Stomach (tissue), 9 donors: ENCODE data around the gene NLGN4X. TPM values are rescaled to one million over a fixed set of nuclear protein-coding genes. Genes with fewer than 3 reads are reported as not detected.
"Not testable (repeated sequence)": the region's sequence is repeated elsewhere in the genome, so short reads cannot be mapped to it uniquely, and the experiment has no call there.

ENCODE experiments used
- DNase-seq, 2 donors: peaks; one replicate each; pipeline versions ENCODE4 v3.0.0 to v3.0.0-alpha.2; 2013 to 2019
- H3K27ac ChIP-seq, 5 donors: fragments of 200-600 bp in 4 of 5; sonication (generic) in 4 of 5; one replicate each; pipeline ENCODE4 v1.5.1; 2013 to 2019; ENCODE audit warnings: mild to moderate bottlenecking in 1 of 5, moderate library complexity in 1 of 5
- H3K27me3 ChIP-seq, 3 donors: fragments of 200-600 bp; sonication (generic); one replicate each; pipeline ENCODE4 v1.5.1; 2017 to 2019; ENCODE audit warnings: mixed run types in 1 of 3
- H3K36me3 ChIP-seq, 4 donors: fragments of 200-600 bp; sonication (generic); 1 replicate in 3 of 4; 2 replicates in 1 of 4; pipeline ENCODE4 v1.5.1; 2016 to 2019
- H3K4me1 ChIP-seq, 4 donors: fragments of 200-600 bp; sonication (generic); one replicate each; pipeline ENCODE4 v1.5.1; 2016 to 2019
- H3K4me3 ChIP-seq, 4 donors: fragments of 200-600 bp; sonication (generic) in 3 of 4; one replicate each; pipeline ENCODE4 v1.5.1; 2016 to 2019; ENCODE audit warnings: mild to moderate bottlenecking in 1 of 4
- H3K9me3 ChIP-seq, 4 donors: fragments of 200-600 bp; sonication (generic); one replicate each; pipeline ENCODE4 v1.5.1; 2016 to 2019
- EP300 ChIP-seq: sonication (generic); formaldehyde crosslinking; IDR thresholded peaks from one replicate; pipeline ENCODE4 v1.6.1; 2017; ENCODE audit warnings: antibody characterized with exemption
- POLR2A ChIP-seq, 4 donors: fragments of 450-650 bp; IDR thresholded peaks; one replicate each; pipeline ENCODE4 v1.6.1; 2016; ENCODE audit warnings: antibody characterized with exemption in 4 of 4, control low read depth in 2 of 4, mild to moderate bottlenecking in 1 of 4, moderate library complexity in 1 of 4
- POLR2AphosphoS5 ChIP-seq, 3 donors: sonication (generic); formaldehyde crosslinking; IDR thresholded peaks; one replicate each; pipeline ENCODE4 v1.6.1; 2016; ENCODE audit warnings: antibody characterized with exemption in 3 of 3
- WGBS, 5 donors: extraction: QIAGEN DNeasy Blood & Tissue Kit in 3 of 5; methylation state at CpG; one replicate each; pipeline versions ENCODE4 v1.1.5 to v1.1.7; 2013 to 2018; 5-methylcytosine and 5-hydroxymethylcytosine counted together
- intact Hi-C: fragments of 100-400 bp; cut with DNase I; formaldehyde crosslinking; loops from one replicate; pipeline ENCODE4 v1.15.1; 2023; ENCODE audit warnings: low total_unique reads
- polyA plus RNA-seq, 3 donors: library from polyadenylated mRNA; stranded (reverse); fragments of 200-250 nt; gene quantifications; one replicate each; pipeline ENCODE4 v1.2.3, GENCODE V29; 2013
- total RNA-seq, 5 donors: library from RNA; depleted of rRNA; stranded (reverse); fragments of >200 nt; gene quantifications; one replicate each; pipeline versions ENCODE4 v1.1.0 to v1.2.3, GENCODE V29; 2014 to 2016
- TF ChIP-seq, protein P1 (sequence below), 7 experiments: fragments of 450-650 bp in 4 of 7; fragments of 200-600 bp in 3 of 7; sonication (generic) in 3 of 7; IDR thresholded peaks; one replicate each; pipeline ENCODE4 v1.5.1; 2016 to 2019; ENCODE audit warnings: antibody characterized with exemption in 7 of 7, control low read depth in 2 of 7, mild to moderate bottlenecking in 1 of 7
- donor health status: healthy with polysubstance abuse.
- donor health status: Bipolar disorder and iron deficiency.
- donor health status: healthy.

NLGN4X gene
- total and polyA plus RNA-seq, 8 donors: under 0.01 to 9.0 (median 0.52) TPM

DNA sequence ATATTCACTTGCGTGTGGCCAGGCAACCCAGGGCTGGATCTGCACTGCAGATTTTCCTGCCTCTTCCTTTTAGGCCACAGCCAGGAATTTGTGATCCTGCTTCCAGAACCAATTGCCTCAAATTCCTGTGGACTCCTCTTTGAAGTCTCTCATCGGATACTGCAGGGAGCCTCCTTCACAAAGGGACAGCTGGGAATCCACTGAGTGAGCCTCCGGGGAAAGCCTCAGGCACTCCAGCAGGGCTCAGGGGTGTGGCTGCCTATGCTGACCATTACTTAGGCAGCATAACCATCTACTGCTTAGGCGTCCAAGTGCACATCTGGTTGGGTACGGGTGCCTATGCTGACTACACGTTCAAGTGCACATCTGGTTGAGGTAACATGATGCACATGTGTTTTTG, 321.5 kb downstream of the NLGN4X start:
- intact Hi-C loops: no loop called here
- H3K4me3 ChIP-seq: no peak overlapping the region
- peaks cover 0 to 7% (median 2%) of the 10 kb centered on the region in 4 donors for H3K9me3 ChIP-seq
- no peaks in the 10 kb centered on the region for H3K36me3 ChIP-seq
- no peaks in the 10 kb centered on the region for H3K27me3 ChIP-seq
- no peaks in the 10 kb centered on the region for H3K4me1 ChIP-seq
- 60 to 75% (median 73%) methylated on average over 1 to 6 of the region's 6 CpGs for WGBS, 5 donors
- DNase-seq: no peak
- TF ChIP-seq, protein P1, sequence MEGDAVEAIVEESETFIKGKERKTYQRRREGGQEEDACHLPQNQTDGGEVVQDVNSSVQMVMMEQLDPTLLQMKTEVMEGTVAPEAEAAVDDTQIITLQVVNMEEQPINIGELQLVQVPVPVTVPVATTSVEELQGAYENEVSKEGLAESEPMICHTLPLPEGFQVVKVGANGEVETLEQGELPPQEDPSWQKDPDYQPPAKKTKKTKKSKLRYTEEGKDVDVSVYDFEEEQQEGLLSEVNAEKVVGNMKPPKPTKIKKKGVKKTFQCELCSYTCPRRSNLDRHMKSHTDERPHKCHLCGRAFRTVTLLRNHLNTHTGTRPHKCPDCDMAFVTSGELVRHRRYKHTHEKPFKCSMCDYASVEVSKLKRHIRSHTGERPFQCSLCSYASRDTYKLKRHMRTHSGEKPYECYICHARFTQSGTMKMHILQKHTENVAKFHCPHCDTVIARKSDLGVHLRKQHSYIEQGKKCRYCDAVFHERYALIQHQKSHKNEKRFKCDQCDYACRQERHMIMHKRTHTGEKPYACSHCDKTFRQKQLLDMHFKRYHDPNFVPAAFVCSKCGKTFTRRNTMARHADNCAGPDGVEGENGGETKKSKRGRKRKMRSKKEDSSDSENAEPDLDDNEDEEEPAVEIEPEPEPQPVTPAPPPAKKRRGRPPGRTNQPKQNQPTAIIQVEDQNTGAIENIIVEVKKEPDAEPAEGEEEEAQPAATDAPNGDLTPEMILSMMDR (IDR thresholded peaks at IDR 0.05): no peak
- no peak for TF ChIP-seq POLR2A (IDR thresholded peaks at IDR 0.05)
- TF ChIP-seq POLR2AphosphoS5 (IDR thresholded peaks at IDR 0.05): no peak
- no peak for TF ChIP-seq EP300
- H3K27ac ChIP-seq: no peak overlapping the region

DNA sequence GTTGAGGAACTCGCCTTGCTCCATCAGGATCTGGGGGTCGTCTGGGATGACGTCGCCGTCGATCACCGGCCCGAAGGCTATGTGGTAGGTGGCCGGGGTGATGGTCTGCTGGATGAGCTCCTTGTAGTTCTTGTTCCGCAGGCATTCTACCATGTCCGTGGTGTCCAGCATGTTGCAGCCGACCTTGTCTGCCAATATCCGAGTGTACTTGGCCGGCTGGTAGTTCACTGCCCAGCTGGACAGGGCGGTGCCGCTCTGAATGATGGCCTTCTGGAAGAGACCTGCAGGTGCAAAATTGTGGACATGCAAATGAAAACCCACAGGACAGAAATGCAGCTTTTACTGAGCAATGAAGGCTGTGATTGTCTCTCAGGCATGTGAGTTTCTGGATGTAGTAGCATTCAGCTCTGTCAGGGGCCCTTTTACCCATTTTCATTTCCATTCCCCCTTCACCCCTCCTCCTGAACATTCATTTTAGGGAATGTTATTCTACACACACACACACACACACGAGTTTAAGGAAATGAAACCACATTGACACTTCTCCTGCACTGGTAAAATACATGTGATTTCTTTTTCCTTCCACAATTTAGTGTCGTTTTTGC, 325.0 kb downstream of the NLGN4X start:
- 79 to 93% (median 91%) methylated on average over 6 to 18 of the region's 18 CpGs for WGBS, 5 donors
- not testable (repeated sequence) for H3K27ac ChIP-seq

DNA sequence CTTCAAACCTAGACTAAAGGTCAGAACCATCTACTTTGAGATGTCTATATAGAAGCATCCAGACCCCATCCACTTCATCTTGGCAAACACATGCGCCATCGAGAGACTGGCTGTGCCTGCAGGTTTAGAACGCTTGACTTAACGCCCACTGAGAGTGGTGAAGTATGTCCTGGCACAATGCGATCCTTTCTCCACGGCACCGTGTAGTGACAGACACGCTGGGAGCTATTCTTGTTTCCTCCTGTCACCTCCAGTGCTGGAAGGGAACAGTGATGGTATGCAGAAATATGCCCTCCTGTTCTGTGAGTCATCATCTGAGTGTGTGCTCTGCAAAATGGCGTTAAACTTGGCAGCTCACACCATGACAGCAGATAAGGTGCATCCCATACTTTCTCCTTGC, 330.2 kb downstream of the NLGN4X start:
- WGBS, 5 donors: 86 to 95% (median 91%) methylated on average over 6 to 9 of the region's 9 CpGs
- Histone ChIP-seq H3K9me3 (peaks cover 0 to 7% (median 3%) of the 10 kb centered on the region in 4 donors), H3K4me3 (no peak overlapping the region), H3K4me1 (no peaks in the 10 kb centered on the region), H3K27me3 (no peaks in the 10 kb centered on the region), H3K27ac (no peak overlapping the region), H3K36me3 (no peaks in the 10 kb centered on the region)
- no peak for TF ChIP-seq EP300
- DNase-seq: no peak
- intact Hi-C loops: no loop called here

More for the DNA sequence above, 325.0 kb downstream of the NLGN4X start:
- H3K27me3 ChIP-seq, H3K4me1 ChIP-seq, H3K36me3 ChIP-seq, DNase-seq, H3K4me3 ChIP-seq, H3K9me3 ChIP-seq, intact Hi-C loops: not testable (repeated sequence)

DNA sequence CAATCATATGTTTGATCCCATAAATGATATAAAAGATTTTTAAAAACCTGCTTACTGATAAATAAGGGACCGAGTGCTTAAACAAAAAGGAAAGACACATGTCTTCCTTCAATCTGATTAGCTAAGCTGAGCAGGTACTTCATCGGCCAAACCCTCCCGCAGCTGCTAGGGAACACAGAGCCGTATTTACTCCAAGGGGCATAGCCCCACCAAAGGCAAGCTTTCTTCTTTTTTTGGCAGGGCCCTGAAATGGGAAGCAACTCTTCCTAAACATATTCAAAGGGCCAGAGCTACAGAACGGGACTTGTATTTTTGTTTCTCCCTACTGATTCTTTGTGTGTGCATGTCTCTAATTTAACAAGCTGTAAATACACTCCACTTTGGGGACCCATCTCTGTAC, 337.3 kb downstream of the NLGN4X start:
- Histone ChIP-seq H3K4me1 (no peaks in the 10 kb centered on the region), H3K36me3 (no peaks in the 10 kb centered on the region), H3K9me3 (no peaks in the 10 kb centered on the region), H3K27me3 (no peaks in the 10 kb centered on the region), H3K4me3 (no peak overlapping the region), H3K27ac (no peak overlapping the region)
- no peak for DNase-seq
- WGBS, 5 donors: 78 to 87% (median 82%) methylated on average over 5 of the region's 5 CpGs
- TF ChIP-seq EP300: no peak
- TF ChIP-seq, protein P1 (IDR thresholded peaks at IDR 0.05): no peak
- TF ChIP-seq POLR2AphosphoS5 (IDR thresholded peaks at IDR 0.05): no peak
- no peak for TF ChIP-seq POLR2A (IDR thresholded peaks at IDR 0.05)
- intact Hi-C loops: no loop called here

DNA sequence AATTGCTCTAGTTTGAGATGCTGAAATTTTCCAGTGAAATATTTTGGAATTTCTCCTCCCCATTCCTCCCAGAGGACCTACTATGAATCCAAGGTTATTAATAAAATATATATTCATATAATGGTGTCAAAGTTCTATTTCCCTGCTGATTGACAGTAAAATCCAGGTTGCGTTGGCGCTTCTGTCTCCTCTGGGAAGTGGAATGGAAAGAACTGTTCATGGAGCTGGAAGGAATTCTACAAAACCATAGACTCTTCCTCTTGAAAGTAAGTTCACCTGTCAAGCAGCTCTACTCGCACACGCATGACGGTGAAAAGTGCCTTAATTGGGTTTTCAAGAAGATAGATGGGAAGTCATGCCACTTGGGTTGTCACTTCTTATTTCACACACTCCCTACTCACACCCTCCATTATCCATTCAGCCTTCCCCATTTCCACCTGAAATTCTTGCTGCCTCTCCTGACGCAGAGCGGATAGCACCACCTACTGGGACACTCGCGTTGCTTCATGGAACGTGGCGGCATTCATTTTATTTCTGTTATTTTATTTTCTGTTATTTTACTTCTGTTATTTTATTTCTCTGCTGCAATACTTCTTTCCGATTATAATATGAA, 351.6 kb downstream of the NLGN4X start:
- Histone ChIP-seq H3K27me3 (no peaks in the 10 kb centered on the region), H3K36me3 (no peaks in the 10 kb centered on the region), H3K27ac (no peak overlapping the region), H3K9me3 (no peaks in the 10 kb centered on the region), H3K4me1 (no peaks in the 10 kb centered on the region), H3K4me3 (no peak overlapping the region)
- no peak for TF ChIP-seq EP300
- no peak for TF ChIP-seq POLR2A (IDR thresholded peaks at IDR 0.05)
- TF ChIP-seq, protein P1 (IDR thresholded peaks at IDR 0.05): peak in 1 of 7 experiments; percentile 19
- TF ChIP-seq POLR2AphosphoS5 (IDR thresholded peaks at IDR 0.05): no peak
- intact Hi-C loops: no loop called here
- WGBS, 5 donors: 33 to 43% (median 34%) methylated on average over 12 of the region's 12 CpGs
- peak in 1 of 2 donors; percentile 35 for DNase-seq
